WTC11 (cell line): Measurements from ENCODE around the gene MRPL52. TPM values are rescaled to one million over a fixed set of nuclear protein-coding genes. Genes with fewer than 3 reads are reported as not detected.
"Not testable (repeated sequence)": the region's sequence is repeated elsewhere in the genome, so short reads cannot be mapped to it uniquely, and the experiment has no call there.

Experiments used
- ATAC-seq: fragments of 200-7000 bp; cut with Tn5 transposase; 2 replicates; pipeline ENCODE4 v1.10.0; 2021; ENCODE audit warnings: mild to moderate bottlenecking, moderate library complexity
- CTCF ChIA-PET: fragments of 300-600 bp; sonication (Branson Sonifier 250); formaldehyde crosslinking; loops from one replicate; lab custom pipeline; 2021; ENCODE audit warnings: antibody characterized with exemption; lab: Charles Lee
- POLR2A ChIA-PET: fragments of 350-600 bp; sonication (Branson Sonifier 250); formaldehyde crosslinking; loops from one replicate; lab custom pipeline; 2021; ENCODE audit warnings: antibody characterized with exemption; lab: Charles Lee
- DNase-seq: peaks from one replicate; pipeline ENCODE4 v3.0.0; 2021; ENCODE audit warnings: low spot score
- H3K27ac Mint-ChIP-seq: 2 replicates; pipeline ENCODE4 v1.8.0; 2021; ENCODE audit warnings: mixed read lengths
- H3K27me3 Mint-ChIP-seq: 2 replicates; pipeline ENCODE4 v1.8.0; 2021; ENCODE audit warnings: low read depth, mild to moderate bottlenecking, moderate library complexity, mixed read lengths
- H3K36me3 Mint-ChIP-seq: 2 replicates; pipeline ENCODE4 v1.8.0; 2021; ENCODE audit warnings: mixed read lengths
- H3K4me1 Mint-ChIP-seq: 2 replicates; pipeline ENCODE4 v1.8.0; 2022; ENCODE audit warnings: mixed read lengths
- H3K4me3 Mint-ChIP-seq: 2 replicates; pipeline ENCODE4 v1.8.0; 2021; ENCODE audit warnings: mild to moderate bottlenecking, moderate library complexity, mixed read lengths
- H3K9me3 Mint-ChIP-seq: 2 replicates; pipeline ENCODE4 v1.8.0; 2021; ENCODE audit warnings: mixed read lengths
- AFF4 ChIP-seq: sonication (generic); formaldehyde crosslinking; IDR thresholded peaks from 2 replicates; pipeline ENCODE4 v1.8.1; 2023; ENCODE audit warnings: mild to moderate bottlenecking, missing genetic modification reagents, borderline replicate concordance
- CDX4 ChIP-seq: fragments of 250-450 bp; sonication (Bioruptor Pico); IDR thresholded peaks from 2 replicates; pipeline ENCODE4 v1.9.0; 2021; ENCODE audit warnings: moderate library complexity, mild to moderate bottlenecking, inconsistent platforms, borderline replicate concordance
- CREM ChIP-seq: sonication (generic); formaldehyde crosslinking; IDR thresholded peaks from 2 replicates; pipeline ENCODE4 v1.8.1; 2022; ENCODE audit warnings: mild to moderate bottlenecking, missing genetic modification reagents, moderate library complexity
- CTCF ChIP-seq: fragments of 200-600 bp; IDR thresholded peaks from 2 replicates; pipeline ENCODE4 v1.8.0; 2022; ENCODE audit warnings: antibody characterized with exemption
- ERG ChIP-seq: fragments of 250-450 bp; sonication (Bioruptor Pico); IDR thresholded peaks from 2 replicates; pipeline ENCODE4 v1.8.0; 2021; ENCODE audit warnings: mild to moderate bottlenecking
- FOXP1 ChIP-seq: sonication (generic); formaldehyde crosslinking; IDR thresholded peaks from 2 replicates; pipeline ENCODE4 v1.8.0; 2022; ENCODE audit warnings: missing genetic modification reagents, mild to moderate bottlenecking, moderate library complexity, borderline replicate concordance
- IRF1 ChIP-seq: sonication (generic); formaldehyde crosslinking; IDR thresholded peaks from 2 replicates; pipeline ENCODE4 v1.8.0; 2023; ENCODE audit warnings: missing genetic modification reagents
- OVOL2 ChIP-seq: fragments of 250-450 bp; sonication (Bioruptor Pico); IDR thresholded peaks from 2 replicates; pipeline ENCODE4 v1.9.0; 2021; ENCODE audit warnings: mild to moderate bottlenecking, borderline replicate concordance
- RORB ChIP-seq: fragments of 250-450 bp; sonication (Bioruptor Pico); IDR thresholded peaks from 2 replicates; pipeline ENCODE4 v1.9.0; 2021; ENCODE audit warnings: mild to moderate bottlenecking
- SMAD3 ChIP-seq: sonication (generic); formaldehyde crosslinking; IDR thresholded peaks from 2 replicates; pipeline ENCODE4 v1.8.0; 2022; ENCODE audit warnings: missing genetic modification reagents, mild to moderate bottlenecking, borderline replicate concordance
- SMAD4 ChIP-seq: sonication (generic); formaldehyde crosslinking; IDR thresholded peaks from 2 replicates; pipeline ENCODE4 v1.8.0; 2022; ENCODE audit warnings: mild to moderate bottlenecking, missing genetic modification reagents
- USF2 ChIP-seq: sonication (generic); formaldehyde crosslinking; IDR thresholded peaks from 2 replicates; pipeline ENCODE4 v1.8.1; 2023; ENCODE audit warnings: mild to moderate bottlenecking, missing genetic modification reagents, moderate library complexity
- ZMAT4 ChIP-seq: fragments of 250-450 bp; sonication (Bioruptor Pico); IDR thresholded peaks from 2 replicates; pipeline ENCODE4 v1.9.0; 2021; ENCODE audit warnings: mild to moderate bottlenecking
- ZNF138 ChIP-seq: sonication (generic); formaldehyde crosslinking; conservative IDR thresholded peaks from 2 replicates; pipeline ENCODE4 v1.8.1; 2022; ENCODE audit warnings: mild to moderate bottlenecking, moderate library complexity, missing genetic modification reagents
- ZNF396 ChIP-seq: fragments of 250-450 bp; sonication (Bioruptor Pico); IDR thresholded peaks from 2 replicates; pipeline ENCODE4 v1.8.0; 2021; ENCODE audit warnings: mild to moderate bottlenecking, moderate library complexity, borderline replicate concordance
- ZNF425 ChIP-seq: fragments of 250-450 bp; sonication (Bioruptor Pico); conservative IDR thresholded peaks from 2 replicates; pipeline ENCODE4 v1.9.0; 2021; ENCODE audit warnings: mild to moderate bottlenecking
- ZNF671 ChIP-seq: fragments of 250-450 bp; sonication (Bioruptor Pico); IDR thresholded peaks from 2 replicates; pipeline ENCODE4 v1.8.0; 2021; ENCODE audit warnings: mild to moderate bottlenecking
- ZSCAN18 ChIP-seq: fragments of 250-450 bp; sonication (Bioruptor Pico); IDR thresholded peaks from 2 replicates; pipeline ENCODE4 v2.1.2; 2022; ENCODE audit warnings: mild to moderate bottlenecking, moderate library complexity
- total RNA-seq: library from RNA; stranded (reverse); gene quantifications from 3 replicates; pipeline ENCODE4 v1.2.3, GENCODE V29; 2021

Gene MRPL52
- total RNA-seq, 1 experiment from 2014 or later = 170 TPM

- no peak for TF ChIP-seq ZNF425
- no peak for TF ChIP-seq ZNF671
- TF ChIP-seq ERG (CRISPR knock-in tag) = no peak
- no peak for TF ChIP-seq AFF4 (CRISPR knock-in tag)
- no peak for TF ChIP-seq CREM (CRISPR knock-in tag)
- TF ChIP-seq CDX4 = no peak
- no peak for TF ChIP-seq IRF1 (CRISPR knock-in tag)
- TF ChIP-seq SMAD3 = no peak
- no peak for TF ChIP-seq ZNF138 (CRISPR knock-in tag)
- TF ChIP-seq SMAD4 = no peak
- no peak for TF ChIP-seq ZNF396 (CRISPR knock-in tag)
- no peak for TF ChIP-seq FOXP1 (CRISPR knock-in tag)
- no peak for TF ChIP-seq RORB (CRISPR knock-in tag)
These were observed 26.1 kb upstream of the MRPL52 start (continued) for GRCh38 chr14:22803687-22803974.

GRCh38 chr14:22805235-22805634, 24.5 kb upstream of the MRPL52 start:
- CTCF ChIA-PET = interaction anchor here (2.9 kb wide), 1 partner anchor 18 kb away, joined by 18 read pairs; no protein-coding TSS in a partner anchor
- H3K27me3 Mint-ChIP-seq, H3K9me3 Mint-ChIP-seq, H3K4me3 Mint-ChIP-seq, H3K36me3 Mint-ChIP-seq, ATAC-seq, DNase-seq, POLR2A ChIA-PET, H3K4me1 Mint-ChIP-seq, H3K27ac Mint-ChIP-seq: not testable (repeated sequence)

GRCh38 chr14:22807432-22808087, 22.1 kb upstream of the MRPL52 start:
- no peak for DNase-seq
- Mint-ChIP-seq H3K36me3 (no peaks in the 10 kb centered on the region), H3K4me1 (peaks cover 8% of the 10 kb centered on the region), H3K4me3 (no peak overlapping the region), H3K9me3 (no peaks in the 10 kb centered on the region), H3K27ac (peak overlapping the region; percentile 80), H3K27me3 (no peaks in the 10 kb centered on the region)
- CTCF ChIA-PET = interaction anchor here (0.8 to 2.9 kb wide), 11 partner anchors 9 to 237 kb away, joined by 3 to 18 read pairs (median 5); partner anchors contain the start of gene LRP10
- peak; percentile 60 for ATAC-seq
- POLR2A ChIA-PET = interaction anchor here (0.9 to 1.3 kb wide), 2 partner anchors 14 to 16 kb away, joined by 3 read pairs; no protein-coding TSS in a partner anchor
- TF ChIP-seq USF2 (CRISPR knock-in tag) = no peak
- no peak for TF ChIP-seq ZSCAN18 (CRISPR knock-in tag)
- TF ChIP-seq ZMAT4 (CRISPR knock-in tag) = no peak
- no peak for TF ChIP-seq OVOL2
- TF ChIP-seq CTCF = no peak
